Heart right ventricle (tissue), 16 donors: ENCODE data around the gene ANKIB1. TPM values are rescaled to one million over a fixed set of nuclear protein-coding genes. Genes with fewer than 3 reads are reported as not detected.
A peak's percentile ranks its signal among the peaks of the same experiment; 100 is the strongest.
"Not testable (repeated sequence)": the region's sequence is repeated elsewhere in the genome, so short reads cannot be mapped to it uniquely, and the experiment has no call there.

Experiments used
- ATAC-seq, 8 donors: fragments of 200-7000 bp; cut with Tn5 transposase; one replicate each; pipeline ENCODE4 v1.9.1; 2020; ENCODE audit warnings: mild to moderate bottlenecking in 8 of 8, moderate library complexity in 8 of 8, moderate number of reproducible peaks in 1 of 8
- DNase-seq, 2 donors: peaks; one replicate each; pipeline ENCODE4 v3.0.0-alpha.2; 2020
- H3K27ac ChIP-seq, 10 donors: fragments of 200-600 bp; sonication (generic) in 2 of 10; one replicate each; pipeline versions ENCODE4 v1.5.0 to v1.8.0; 2020 to 2022; ENCODE audit warnings: mild to moderate bottlenecking in 3 of 10
- H3K27me3 ChIP-seq, 7 donors: fragments of 200-600 bp; one replicate each; pipeline ENCODE4 v1.8.0; 2021 to 2022; ENCODE audit warnings: mild to moderate bottlenecking in 2 of 7
- H3K36me3 ChIP-seq, 9 donors: fragments of 200-600 bp; sonication (generic) in 1 of 9; one replicate each; pipeline versions ENCODE4 v1.5.0 to v1.8.0; 2020 to 2022; ENCODE audit warnings: mild to moderate bottlenecking in 2 of 9
- H3K4me1 ChIP-seq, 9 donors: fragments of 200-600 bp; sonication (generic) in 1 of 9; one replicate each; pipeline versions ENCODE4 v1.5.0 to v1.8.0; 2020 to 2022; ENCODE audit warnings: mild to moderate bottlenecking in 4 of 9
- H3K4me3 ChIP-seq, 10 donors: fragments of 200-600 bp; sonication (generic) in 2 of 10; one replicate each; pipeline versions ENCODE4 v1.5.0 to v1.8.0; 2020 to 2022; ENCODE audit warnings: mild to moderate bottlenecking in 7 of 10, moderate library complexity in 2 of 10
- H3K9me3 ChIP-seq, 11 donors: fragments of 200-600 bp in 10 of 11; sonication (generic) in 2 of 11; one replicate each; pipeline versions ENCODE4 v1.5.0 to v1.8.0; 2013 to 2022; ENCODE audit warnings: mild to moderate bottlenecking in 2 of 11, control low read depth in 1 of 11, moderate library complexity in 1 of 11
- WGBS, 2 donors: extraction: QIAGEN DNeasy Blood & Tissue Kit; methylation state at CpG; one replicate each; pipeline ENCODE4 v1.1.7; 2013; ENCODE audit warnings: inconsistent platforms in 1 of 2; 5-methylcytosine and 5-hydroxymethylcytosine counted together
- intact Hi-C, 10 donors: fragments of 100-400 bp; cut with DNase I; formaldehyde crosslinking; loops; one replicate each; pipeline versions ENCODE4 v1.11.1 to v1.14.2; 2022
- polyA plus RNA-seq, 2 donors: library from polyadenylated mRNA; stranded (reverse); fragments of 200-250 nt; gene quantifications; one replicate each; pipeline ENCODE4 v1.2.3, GENCODE V29; 2013
- total RNA-seq, 10 donors: library from RNA; stranded (reverse); fragmentation: NEBNext Ultra II Directional in 3 of 10; extraction: Animal tissue kit (Norgen Biotek cat#: 25700) in 3 of 10; gene quantifications; one replicate each; pipeline versions ENCODE4 v1.2.1 to v1.2.4, GENCODE V29; 2021 to 2023
- TF ChIP-seq, protein P1 (sequence below), 9 donors: fragments of 200-600 bp; sonication (generic) in 2 of 9; IDR thresholded peaks; one replicate each; pipeline versions ENCODE4 v1.5.0 to v1.8.0; 2021 to 2022; ENCODE audit warnings: antibody characterized with exemption in 9 of 9, mild to moderate bottlenecking in 5 of 9, moderate library complexity in 1 of 9
- donor health status: Arrhythmogenic right ventricular cardiomyopathy.
- donor health status: ischemic (EF 13 %, LVEDD 7.1; RV severe dilation, severe dysfunction).
- donor health status: healthy with polysubstance abuse.
- donor health status: DM: no; HTN: yes; CAD: no.
- donor health status: DM: no; HTN: no; CAD: no.
- donor health status: ischemic (EF 25% LVEDD 6.9; RV normal size, moderate dysfunction).
- donor health status: ischemic (EF 25% LVEDD 5.7; RV mildly dilated, moderate dysfunction).
- donor health status: healthy.
- donor health status: DM: yes; HTN: yes; CAD: no.
- donor health status: Ischemic cardiomyopathy.
- donor health status: ischemic (EF 35%, LVEDD 5.7; RV mildly dilated, moderate dysfunction).
- donor health status: nonischemic (EF 11% LVEDD 7.7; RV severe dilation, severe dysfunction).
- donor health status: DM: yes; HTN: yes; CAD: no.
- donor health status: PGD.
- donor health status: ischemic (EF 29% LVEDD 5.4; RV normal size, mild dysfunction).
- donor health status: nonischemic (EF 23%, LVEDD 6.1; RV moderate dilation, normal function).

ANKIB1 gene
- total and polyA plus RNA-seq, 12 donors, result 5.5 to 71.0 (median 41.1) TPM

DNA sequence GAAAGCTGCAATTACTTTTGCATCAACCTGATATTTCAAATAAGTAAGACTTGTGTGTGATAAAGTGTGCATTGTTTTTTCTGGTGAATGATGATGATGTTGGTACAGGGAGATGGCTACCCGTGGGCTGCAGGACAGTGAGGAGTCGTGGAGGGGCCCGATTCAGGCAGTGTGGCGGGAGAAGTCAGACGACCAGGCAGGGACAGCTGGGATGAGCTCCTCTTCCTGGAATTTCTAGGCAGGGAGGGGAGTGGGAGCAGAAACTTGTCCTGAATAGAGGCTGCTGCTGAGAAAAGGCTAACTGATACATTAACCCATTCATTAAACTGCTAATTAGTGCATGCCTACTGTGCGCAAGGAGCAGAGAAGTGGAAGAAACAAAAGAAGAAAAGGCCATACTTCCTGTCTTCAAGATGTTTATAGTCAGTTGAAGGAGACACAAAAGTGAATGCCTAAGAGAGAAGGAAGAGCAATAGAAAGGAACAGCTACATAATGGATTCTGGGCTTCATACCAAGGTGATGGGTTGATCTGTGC is 192.2 kb downstream of the ANKIB1 start:
- TF ChIP-seq, protein P1, sequence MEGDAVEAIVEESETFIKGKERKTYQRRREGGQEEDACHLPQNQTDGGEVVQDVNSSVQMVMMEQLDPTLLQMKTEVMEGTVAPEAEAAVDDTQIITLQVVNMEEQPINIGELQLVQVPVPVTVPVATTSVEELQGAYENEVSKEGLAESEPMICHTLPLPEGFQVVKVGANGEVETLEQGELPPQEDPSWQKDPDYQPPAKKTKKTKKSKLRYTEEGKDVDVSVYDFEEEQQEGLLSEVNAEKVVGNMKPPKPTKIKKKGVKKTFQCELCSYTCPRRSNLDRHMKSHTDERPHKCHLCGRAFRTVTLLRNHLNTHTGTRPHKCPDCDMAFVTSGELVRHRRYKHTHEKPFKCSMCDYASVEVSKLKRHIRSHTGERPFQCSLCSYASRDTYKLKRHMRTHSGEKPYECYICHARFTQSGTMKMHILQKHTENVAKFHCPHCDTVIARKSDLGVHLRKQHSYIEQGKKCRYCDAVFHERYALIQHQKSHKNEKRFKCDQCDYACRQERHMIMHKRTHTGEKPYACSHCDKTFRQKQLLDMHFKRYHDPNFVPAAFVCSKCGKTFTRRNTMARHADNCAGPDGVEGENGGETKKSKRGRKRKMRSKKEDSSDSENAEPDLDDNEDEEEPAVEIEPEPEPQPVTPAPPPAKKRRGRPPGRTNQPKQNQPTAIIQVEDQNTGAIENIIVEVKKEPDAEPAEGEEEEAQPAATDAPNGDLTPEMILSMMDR (IDR thresholded peaks at IDR 0.05), result no peak
- Histone ChIP-seq H3K4me1 (no peaks in the 10 kb centered on the region), H3K4me3 (no peak overlapping the region), H3K9me3 (no peaks in the 10 kb centered on the region), H3K27ac (no peak overlapping the region), H3K36me3 (no peaks in the 10 kb centered on the region), H3K27me3 (peaks cover 0 to 4% (median 0%) of the 10 kb centered on the region in 7 donors)
- no peak for ATAC-seq
- WGBS, 2 donors, result 49 to 64% methylated on average over 6 of the region's 6 CpGs
- intact Hi-C loops, result no loop called here
- DNase-seq, result no peak

DNA sequence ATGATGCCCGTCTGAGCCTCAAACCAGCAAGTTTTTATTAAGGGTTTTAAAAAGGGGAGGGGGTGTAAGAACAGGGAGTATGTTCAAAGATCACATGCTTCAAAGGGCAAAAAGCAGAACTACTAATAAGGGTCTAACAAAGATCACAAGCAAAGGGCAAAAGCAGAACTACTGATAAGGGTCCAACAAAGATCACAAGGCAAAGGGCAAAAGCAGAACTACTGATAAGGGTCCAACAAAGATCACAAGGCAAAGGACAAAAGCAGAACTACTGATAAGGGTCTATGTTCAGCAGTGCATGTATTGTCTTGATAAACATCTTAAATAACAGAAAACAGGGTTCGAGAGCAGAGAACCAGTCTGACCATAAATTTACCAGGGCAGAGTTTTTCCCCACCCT is 196.9 kb downstream of the ANKIB1 start:
- WGBS, 2 donors, result 84 to 96% methylated on average over 2 of the region's 2 CpGs
- H3K27ac ChIP-seq, DNase-seq, H3K27me3 ChIP-seq, H3K9me3 ChIP-seq, ATAC-seq, H3K36me3 ChIP-seq, H3K4me1 ChIP-seq, H3K4me3 ChIP-seq: not testable (repeated sequence)
- intact Hi-C loops, result loop anchor here in 3 of 10 donors (10.0 kb wide), 3 partner anchors 198 to 568 kb away; partner anchors contain the start of genes ANKIB1 (in 1 of the 3), KRIT1 (in 1 of the 3) and LRRD1 (in 1 of the 3)

DNA sequence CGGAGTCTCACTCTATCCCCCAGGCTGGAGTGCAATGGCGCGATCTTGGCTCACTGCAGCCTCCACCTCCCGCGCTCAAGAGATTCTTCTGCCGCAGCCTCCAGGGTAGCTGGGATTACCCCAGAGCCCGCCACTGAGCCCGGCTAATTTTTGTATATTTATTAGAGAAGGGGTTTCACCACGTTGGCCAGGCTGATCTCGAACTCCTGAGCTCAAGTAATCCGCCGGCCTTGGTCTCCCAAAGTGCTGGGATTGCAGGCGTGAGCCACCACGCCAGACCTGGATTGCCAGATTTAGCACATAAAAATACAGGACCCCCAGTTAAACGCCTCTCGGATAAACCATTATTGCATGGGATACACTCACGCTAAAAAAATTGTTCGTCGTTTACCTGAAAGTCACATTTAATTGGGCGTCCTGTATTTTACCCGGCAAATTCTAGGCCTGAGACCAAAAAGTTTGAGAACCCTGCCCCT is 201.1 kb downstream of the ANKIB1 start:
- Histone ChIP-seq H3K9me3 (no peaks in the 10 kb centered on the region), H3K27me3 (no peaks in the 10 kb centered on the region), H3K4me3 (peak overlapping the region in 9 of 10 donors; percentile 75 to 100 (median 96)), H3K4me1 (peaks cover 0 to 16% (median 13%) of the 10 kb centered on the region in 9 donors), H3K36me3 (peaks cover 0 to 33% (median 19%) of the 10 kb centered on the region in 9 donors), H3K27ac (peak overlapping the region; percentile 67 to 99 (median 96))
- WGBS, 2 donors, result 54 to 56% methylated on average over 21 of the region's 21 CpGs
- TF ChIP-seq, protein P1 (IDR thresholded peaks at IDR 0.05), result no peak
- DNase-seq (no peak), ATAC-seq (peak in 3 of 8 donors; percentile 3 to 28 (median 9))
- intact Hi-C loops, result loop anchor here in 7 of 10 donors (1.0 to 10.0 kb wide), 10 partner anchors 22 to 572 kb away; partner anchors contain the start of genes ANKIB1 (in 5 of the 7), KRIT1 (in 5 of the 7), CYP51A1 (in 3 of the 7) and LRRD1 (in 3 of the 7)

DNA sequence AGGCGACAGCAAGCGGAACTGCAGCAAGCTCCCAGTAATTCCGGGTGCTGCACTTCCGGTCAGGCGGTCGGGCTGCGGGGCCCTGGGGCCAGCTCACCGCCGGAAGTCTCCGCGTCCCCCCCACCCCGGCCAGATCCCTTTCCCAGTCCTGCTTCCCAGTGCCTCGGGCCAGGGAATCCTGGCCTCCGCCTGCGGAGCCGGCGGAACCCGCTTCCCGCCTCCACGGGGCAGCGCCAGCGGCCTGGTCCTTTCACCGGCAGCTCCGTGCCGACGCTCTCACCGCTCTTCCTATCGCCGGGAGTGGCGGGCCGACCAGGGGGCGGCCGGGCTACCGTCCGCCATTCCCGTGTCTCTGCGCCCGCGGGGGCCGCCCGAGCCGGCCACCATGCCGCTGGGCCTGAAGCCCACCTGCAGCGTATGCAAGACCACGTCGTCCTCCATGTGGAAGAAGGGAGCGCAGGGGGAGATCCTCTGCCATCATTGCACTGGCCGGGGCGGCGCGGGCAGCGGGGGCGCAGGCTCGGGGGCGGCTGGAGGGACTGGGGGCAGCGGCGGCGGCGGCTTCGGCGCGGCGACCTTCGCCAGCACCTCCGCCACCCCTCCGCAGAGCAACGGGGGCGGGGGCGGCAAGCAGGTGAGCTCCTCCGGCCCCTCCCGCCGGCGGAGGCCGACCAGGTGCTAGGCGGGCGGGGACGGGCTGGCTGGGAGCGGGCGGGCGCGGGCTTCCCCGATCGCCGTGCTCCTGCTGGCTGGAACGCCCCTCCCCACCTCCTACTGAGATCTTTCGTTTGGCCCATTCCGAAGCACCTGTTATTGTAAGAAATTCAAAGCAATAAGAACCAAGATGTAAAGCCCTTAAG is 201.8 kb downstream of the ANKIB1 start, which contains the start of gene GATAD1:
Gene GATAD1 (plus strand): TSS at position 138 of the 860 bp plus-strand sequence. CDS start 248 bp downstream, at position 386.
- Histone ChIP-seq H3K27ac (peak within 1 kb of the TSS; percentile 67 to 99 (median 96)), H3K9me3 (no peaks in the 10 kb centered on the region), H3K4me1 (peaks cover 0 to 16% (median 13%) of the 10 kb centered on the region in 9 donors), H3K27me3 (no peaks in the 10 kb centered on the region), H3K4me3 (peak within 1 kb of the TSS; percentile 75 to 100 (median 96)), H3K36me3 (peaks cover 0 to 40% (median 24%) of the 10 kb centered on the region in 9 donors)
- ATAC-seq (peak; percentile 98 to 100 (median 99)), DNase-seq (peak; percentile 91 to 92)
- TF ChIP-seq, protein P1 (IDR thresholded peaks at IDR 0.05), result peak; percentile 82 to 97 (median 92)
- WGBS, 2 donors, result 1% methylated on average over 77 to 87 of the region's 87 CpGs
- intact Hi-C loops, result loop anchor here in 7 of 10 donors (1.0 to 10.0 kb wide), 10 partner anchors 23 to 573 kb away; partner anchors contain the start of genes ANKIB1 (in 5 of the 7), KRIT1 (in 5 of the 7), CYP51A1 (in 3 of the 7) and LRRD1 (in 3 of the 7)
